ENCODE data around the gene ARSA. TPM values are rescaled to one million over a fixed set of nuclear protein-coding genes. Genes with fewer than 3 reads are reported as not detected.

Gene ARSA
- polyA plus RNA-seq, 4 donors, result 14.1 to 21.0 (median 16.6) TPM

DNA sequence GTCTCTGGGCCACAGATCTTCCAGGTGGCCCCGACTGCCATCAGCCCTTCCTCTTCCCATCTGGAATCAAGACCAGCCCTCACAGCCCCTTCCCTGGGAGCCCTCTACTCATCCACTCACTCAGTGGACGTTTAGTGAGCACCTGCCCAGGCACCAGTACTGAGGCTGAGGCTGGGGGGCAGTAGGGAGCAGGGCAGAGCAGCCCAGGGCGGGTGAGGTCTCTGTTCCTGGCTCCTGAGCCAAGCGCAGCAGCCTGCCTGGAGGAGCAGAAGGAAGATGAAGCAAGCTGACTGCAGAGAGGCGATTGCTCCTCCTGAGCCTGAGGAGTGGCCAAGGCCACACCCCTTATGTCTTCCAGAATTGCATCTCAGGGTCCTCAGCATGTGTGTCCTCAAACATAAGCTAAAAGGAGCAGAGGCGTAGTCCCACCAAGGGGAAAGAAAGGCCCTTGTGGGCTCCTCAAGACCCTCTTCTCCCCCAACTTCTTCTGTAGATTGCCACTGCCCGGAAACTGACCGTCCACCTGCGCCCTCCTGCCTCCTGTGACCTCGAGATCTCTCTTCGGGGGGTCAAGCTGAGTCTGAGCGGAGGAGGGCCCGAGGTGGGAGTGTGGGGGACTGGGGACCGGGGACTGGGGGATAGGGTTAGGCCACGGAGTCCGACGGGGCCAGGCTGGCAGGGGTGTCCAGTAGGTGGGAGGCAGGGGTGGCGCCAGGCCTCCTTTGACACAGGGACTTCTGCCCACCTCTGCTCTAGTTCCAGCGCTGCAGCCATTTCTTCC, 21.6 kb downstream of the ARSA start:
- DNase-seq (ENCODE audit: low read depth in 4 of 4, low spot score in 3 of 4), result no peak

DNA sequence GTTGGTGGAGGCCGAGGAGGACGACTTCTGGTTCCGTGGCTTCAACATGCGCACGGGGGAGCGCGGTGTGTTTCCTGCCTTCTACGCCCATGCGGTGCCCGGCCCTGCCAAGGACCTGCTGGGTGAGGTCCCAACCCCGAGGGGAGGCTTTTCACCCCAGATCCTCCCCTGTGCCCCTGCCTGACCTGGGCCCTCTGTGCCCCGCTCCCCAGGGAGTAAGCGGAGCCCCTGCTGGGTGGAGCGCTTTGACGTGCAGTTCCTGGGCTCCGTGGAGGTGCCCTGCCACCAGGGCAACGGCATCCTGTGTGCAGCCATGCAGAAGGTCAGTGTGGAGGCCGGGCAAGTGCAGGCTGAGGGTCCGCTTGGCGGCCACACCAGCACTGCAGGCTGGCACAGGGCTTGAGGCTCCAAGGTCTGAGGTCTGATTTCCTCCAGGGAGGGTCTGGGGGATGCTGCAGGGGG, 22.3 kb downstream of the ARSA start:
- no peak for DNase-seq (ENCODE audit: low read depth in 4 of 4, low spot score in 3 of 4)

DNA sequence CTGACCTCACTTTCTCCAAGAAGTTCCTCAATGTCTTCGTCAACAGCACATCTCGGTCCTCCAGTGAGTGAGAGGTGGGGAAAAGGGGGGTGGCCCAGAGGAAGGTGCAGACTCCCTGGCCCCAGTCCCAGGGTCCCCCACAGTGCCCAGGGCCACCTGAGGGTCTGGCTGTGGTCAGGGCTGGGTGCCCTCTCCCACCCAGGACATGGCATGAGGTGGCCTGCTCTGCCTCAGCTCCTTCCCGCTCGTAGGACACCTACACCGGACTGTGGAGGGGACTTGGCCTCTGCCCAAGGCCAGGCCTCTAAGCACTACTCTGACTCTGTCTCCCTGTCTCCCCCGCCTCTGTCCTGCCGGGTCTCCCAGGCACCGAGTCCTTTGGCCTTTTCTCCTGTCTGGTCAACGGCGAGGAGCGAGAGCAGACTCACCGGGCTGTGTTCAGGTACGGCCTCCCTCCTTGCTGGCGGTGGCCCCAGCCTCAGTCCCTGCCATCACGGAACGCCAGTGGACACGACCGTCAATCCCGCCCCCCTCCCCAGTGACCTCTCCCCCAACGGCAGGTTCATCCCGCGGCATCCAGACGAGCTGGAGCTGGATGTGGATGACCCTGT, 22.8 kb downstream of the ARSA start:
- no peak for DNase-seq (ENCODE audit: low read depth in 4 of 4, low spot score in 3 of 4)

DNA sequence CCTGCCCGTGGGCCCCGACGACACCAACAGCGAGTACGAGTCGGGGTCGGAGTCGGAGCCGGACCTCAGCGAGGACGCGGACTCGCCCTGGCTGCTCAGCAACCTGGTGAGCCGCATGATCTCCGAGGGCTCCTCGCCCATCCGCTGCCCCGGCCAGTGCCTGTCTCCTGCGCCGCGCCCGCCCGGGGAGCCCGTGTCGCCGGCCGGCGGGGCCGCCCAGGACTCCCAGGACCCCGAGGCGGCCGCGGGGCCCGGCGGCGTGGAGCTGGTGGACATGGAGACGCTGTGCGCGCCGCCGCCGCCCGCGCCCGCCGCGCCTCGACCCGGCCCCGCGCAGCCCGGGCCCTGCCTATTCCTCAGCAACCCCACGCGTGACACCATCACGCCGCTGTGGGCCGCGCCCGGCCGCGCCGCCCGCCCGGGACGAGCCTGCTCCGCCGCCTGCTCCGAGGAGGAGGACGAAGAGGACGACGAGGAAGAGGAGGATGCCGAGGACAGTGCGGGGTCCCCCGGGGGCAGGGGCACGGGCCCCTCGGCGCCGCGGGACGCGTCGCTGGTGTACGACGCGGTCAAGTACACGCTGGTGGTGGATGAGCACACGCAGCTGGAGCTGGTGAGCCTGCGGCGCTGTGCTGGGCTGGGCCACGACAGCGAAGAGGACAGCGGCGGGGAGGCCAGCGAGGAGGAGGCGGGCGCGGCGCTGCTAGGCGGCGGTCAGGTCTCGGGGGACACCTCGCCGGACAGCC, 23.5 kb downstream of the ARSA start:
- DNase-seq (ENCODE audit: low read depth in 4 of 4, low spot score in 3 of 4), result no peak

DNA sequence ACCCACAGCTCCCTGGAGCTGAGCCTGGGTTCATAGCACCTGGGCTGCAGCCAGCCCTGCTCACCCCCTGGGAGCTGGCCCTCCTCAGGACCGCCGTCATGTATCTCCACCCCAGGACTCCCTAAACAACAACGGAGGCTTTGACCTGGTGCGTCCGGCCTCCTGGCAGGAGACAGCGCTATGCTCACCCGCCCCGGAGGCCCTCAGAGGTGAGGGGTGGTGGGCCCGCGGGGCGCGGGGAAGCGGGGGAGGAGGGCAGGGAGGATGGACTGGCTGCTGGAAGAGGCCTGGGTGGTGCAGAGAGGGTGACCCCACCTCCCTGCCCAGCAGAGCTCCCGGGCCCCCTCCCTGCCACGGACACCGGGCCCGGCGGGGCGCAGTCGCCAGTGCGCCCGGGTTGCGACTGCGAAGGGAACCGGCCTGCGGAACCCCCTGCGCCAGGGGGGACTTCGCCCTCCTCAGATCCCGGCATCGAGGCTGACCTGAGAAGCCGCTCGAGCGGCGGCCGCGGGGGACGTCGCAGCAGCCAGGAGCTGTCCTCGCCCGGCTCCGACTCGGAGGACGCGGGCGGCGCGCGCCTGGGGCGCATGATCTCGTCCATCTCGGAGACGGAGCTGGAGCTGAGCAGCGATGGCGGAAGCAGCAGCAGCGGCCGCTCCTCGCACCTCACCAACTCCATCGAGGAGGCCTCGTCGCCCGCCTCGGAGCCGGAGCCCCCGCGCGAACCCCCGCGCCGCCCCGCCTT, 24.3 kb downstream of the ARSA start:
- DNase-seq (ENCODE audit: low read depth in 4 of 4, low spot score in 3 of 4), result no peak

DNA sequence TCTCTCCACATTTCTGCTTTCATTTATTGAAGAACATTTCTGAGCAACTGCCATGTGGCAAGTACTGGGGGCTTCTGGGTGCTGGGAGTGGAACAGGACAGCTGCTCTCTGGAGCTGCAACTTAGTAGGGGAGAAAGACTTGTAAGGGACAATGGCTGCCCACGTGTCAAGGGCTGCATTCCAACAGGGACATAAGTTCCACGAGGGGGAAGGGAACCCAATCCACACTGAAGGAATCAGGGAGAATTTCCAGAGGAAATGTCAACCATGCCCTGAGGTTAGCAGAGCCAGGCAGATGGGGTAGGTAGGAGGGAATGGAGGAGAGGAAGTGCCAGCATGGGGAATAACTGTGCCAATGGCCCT, 25.6 kb downstream of the ARSA start:
- DNase-seq (ENCODE audit: low read depth in 4 of 4, low spot score in 3 of 4), result no peak

DNA sequence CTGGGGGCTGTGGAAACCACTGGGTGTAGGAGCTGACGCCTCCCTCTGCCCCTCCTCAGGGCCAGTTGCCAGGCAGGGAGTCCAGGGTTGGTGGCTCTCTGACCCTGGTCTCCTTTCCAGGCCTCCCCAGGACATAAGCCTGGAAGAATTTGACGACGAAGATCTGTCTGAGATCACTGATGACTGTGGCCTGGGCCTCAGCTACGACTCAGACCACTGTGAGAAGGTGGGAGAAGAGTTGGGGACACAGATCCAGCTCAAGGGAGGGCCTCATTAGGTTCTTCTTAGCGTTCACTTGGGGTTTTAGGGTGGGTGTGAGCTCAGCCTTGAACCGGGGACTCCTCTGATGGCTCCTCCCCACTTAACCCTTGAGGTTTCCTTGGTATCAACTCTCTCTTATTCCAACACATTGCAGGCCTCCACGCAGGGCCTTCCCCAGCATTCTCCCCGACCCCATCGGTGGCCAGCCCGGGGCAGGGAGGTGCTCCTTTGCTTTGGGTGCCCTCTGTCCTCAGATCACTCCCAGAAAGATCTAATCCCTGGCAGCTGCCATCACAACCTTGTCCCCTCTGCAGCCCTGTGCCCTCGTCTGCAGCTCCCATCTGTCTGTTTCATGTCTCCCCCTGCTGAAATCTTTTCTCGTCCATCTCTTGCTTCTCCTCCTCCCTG, 26.1 kb downstream of the ARSA start:
- no peak for DNase-seq (ENCODE audit: low read depth in 4 of 4, low spot score in 3 of 4)

DNA sequence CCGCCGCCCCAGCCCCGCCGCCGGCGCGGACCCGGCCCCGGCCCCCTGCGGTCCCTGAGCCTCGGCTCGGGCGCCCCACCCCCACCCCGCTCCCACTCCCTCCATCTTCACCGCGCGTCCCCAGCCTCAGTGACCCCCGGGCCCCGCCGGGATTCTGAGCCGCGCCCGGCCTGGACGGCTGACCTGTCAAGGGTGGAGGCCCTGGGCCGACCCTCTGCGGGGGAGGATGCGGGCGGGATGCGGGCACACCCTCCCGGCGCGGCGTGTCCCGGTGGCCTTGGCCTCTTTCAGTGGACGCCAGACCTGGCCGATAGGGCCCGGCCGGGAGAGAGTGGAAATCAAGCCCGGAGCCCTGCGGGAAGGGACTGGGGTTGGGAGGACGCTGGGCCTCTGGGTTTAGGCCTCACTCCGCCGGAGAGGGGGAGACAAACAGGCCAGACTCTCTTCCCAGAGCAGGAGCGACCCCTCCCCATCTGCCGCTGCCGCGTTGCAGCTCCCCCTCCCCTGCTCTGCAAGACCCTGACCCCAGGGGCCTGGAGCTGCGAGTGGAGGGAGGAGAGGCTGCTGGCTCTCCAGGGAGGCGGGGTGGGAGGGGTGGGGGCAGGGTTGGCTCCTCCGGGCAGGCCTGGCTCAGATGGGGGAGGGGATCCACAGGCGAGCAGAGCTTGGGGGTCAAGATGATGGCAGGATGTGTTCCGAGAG, 26.8 kb downstream of the ARSA start:
- no peak for DNase-seq (ENCODE audit: low read depth in 4 of 4, low spot score in 3 of 4)

DNA sequence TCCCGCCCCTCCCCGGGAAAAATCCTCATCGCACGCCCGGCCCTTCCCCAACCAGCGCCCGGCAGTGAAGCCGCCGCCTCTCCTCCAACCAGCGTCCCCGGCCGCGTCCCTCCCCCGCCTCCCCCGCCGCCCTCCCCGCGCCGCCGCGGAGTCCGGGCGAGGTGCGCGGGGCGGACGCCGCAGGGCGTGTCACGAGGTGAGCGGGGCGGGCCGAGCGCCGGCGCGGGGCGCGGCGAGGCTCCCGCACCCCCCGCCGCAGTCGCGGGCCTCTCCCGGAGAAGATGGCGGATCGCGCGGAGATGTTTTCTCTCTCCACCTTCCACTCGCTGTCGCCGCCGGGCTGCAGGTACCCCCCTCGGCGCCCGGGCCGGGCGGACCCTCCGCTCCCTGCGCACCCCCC, 27.4 kb downstream of the ARSA start, which contains the start of gene MAPK8IP2:
MAPK8IP2 (plus strand) TSS at position 256 of the 400 bp plus-strand sequence; CDS start at position 282, 26 bp downstream.
- no peak for DNase-seq (ENCODE audit: low read depth in 4 of 4, low spot score in 3 of 4)

DNA sequence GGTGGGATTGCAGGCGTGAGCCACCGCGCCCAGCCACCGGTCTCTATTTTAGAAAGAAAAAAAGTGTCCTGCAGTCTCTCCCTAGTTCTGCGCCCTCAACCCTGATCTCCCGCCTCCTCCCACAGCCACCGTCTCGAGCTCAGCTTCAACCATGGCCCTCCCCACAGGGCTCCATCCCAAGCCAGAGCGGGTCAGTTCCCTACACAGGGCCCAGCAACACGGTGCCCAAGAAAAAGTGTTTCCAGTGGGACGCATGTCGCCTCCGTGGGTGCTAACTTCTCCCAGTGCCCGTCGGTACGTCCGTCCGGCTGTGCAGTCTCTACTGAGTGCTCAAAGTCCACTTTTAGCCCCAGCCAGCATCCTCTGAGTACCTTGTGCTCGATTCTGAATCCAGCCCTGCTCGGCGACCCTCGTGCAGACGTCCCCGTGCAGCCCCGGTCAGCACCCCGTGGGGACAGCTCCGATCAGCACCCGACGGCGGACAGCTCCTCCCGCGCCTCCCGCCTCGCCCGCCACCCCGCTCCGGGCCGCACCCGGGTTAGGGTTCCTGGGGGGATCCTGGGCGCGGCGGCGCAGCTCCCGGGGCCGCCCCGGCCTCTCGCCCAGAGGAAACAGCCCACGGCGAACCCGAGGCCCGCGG, 28.0 kb downstream of the ARSA start:
- DNase-seq (ENCODE audit: low read depth in 4 of 4, low spot score in 3 of 4), result peak in 1 of 4 donors; percentile 36

DNA sequence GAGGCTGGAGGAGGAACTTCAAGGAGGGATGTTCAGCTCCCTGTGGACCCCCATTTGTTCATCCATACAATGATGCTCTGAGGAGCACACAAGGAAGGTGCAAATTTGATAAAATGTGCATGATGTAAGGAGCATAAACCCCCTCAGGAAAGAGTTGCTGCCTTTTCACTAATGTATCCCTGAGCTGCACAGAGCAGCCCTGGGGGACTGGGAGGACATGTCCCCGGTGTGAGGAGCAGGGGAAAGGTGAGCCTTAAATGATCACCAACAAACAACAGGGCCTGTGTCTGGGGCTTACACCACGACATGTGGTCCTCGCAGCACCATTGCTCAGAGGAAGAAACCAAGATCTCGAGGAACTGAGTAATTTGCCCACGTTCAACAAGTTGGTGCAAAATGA, 30.9 kb downstream of the ARSA start:
- no peak for DNase-seq (ENCODE audit: low read depth in 4 of 4, low spot score in 3 of 4)

DNA sequence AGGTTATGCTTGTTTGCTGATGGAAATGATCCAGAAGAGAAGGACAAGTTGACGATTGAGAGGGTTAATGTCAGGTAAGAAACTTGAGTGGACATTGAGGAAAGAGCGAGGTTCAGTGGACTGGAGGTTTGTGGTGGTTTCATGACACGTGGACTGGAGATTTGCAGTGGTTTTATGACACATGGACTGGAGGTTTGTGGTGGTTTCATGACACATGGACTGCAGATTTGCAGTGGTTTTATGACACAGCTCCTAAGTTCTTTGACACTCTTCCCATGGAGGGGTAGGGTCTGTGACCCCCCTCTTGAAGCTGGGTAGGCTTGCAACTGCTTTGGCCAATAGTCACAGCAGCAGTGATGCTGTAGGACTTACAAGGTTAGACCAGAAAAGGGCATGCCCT, 32.8 kb downstream of the ARSA start:
- no peak for DNase-seq (ENCODE audit: low read depth in 4 of 4, low spot score in 3 of 4)

DNA sequence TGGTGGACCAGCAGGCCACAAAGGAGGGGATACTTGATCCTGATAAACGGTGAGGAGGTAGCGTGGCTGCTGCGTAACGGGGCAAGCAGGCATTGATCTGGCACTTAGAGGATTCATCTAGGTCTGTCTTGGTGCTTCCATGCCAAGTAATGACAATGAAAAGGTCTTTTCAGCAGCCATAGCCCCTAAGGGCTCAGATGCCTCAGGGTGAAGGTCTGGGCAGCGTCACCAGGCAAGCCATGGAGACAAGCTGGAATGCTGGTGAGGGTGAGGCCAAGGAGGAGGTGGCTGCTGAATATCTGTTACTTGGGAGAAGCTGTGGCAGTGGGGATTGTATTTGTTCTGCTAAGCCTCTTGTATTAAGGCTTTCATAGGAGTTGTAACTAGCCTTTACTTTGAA, 40.5 kb downstream of the ARSA start:
- DNase-seq (ENCODE audit: low read depth in 4 of 4, low spot score in 3 of 4), result no peak

DNA sequence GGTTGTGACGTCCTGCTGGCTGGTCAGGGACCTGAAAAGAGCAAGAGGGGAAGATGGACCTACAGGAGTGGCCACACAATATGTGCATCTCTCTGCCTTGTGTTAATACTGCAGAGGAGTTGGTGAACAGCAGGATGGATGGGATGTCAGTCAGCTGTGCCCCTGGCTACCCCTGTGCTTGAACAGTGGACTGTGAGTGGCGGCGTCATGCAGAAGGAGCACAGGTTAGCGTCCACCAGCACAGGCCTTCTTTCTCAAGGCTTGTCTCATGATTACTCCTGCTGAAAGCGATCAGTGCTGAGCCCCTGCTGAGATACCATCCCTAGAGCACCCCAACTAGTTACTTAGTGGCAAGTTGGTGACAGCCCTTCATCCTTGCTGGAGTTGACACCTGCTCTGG, 41.5 kb downstream of the ARSA start:
- DNase-seq (ENCODE audit: low read depth in 4 of 4, low spot score in 3 of 4), result no peak

DNA sequence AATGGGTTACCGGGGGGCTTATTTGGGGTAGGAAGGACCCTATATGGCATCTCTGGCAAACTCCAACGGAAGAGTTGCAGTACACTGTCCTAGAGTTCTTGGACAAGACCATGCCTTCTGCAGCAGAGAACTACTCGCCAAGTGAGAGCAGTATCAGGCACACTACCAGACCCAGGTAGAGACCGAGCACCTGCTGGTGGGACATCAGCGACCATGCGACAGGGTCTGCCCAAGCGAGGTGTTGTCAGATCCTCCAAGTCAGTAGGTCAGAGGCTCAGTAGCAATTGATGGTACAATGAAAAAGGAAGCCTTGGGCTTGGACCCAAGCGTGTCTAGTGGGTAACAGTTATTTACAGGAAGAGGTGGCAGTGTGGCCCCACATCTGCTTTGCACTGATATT, 42.2 kb downstream of the ARSA start:
- no peak for DNase-seq (ENCODE audit: low read depth in 4 of 4, low spot score in 3 of 4)

DNA sequence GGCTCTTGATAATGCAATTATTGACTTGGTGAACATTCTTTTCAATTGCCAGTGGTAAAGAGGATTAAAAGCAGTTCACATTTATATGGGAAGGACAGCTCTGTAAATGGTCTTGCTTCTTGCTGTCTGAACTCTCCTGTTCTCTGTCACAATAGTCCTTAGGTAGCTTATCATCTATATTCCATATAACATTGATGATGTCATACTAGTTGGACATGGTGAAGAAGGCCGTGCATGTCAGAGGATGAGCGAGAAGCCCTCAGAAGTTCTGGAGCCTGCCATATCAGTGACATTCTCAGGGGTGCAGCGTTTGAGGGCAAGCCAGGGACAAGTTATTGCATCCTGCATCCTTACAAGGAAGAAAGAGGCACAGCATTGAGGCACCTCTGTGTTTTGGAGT, 42.7 kb downstream of the ARSA start:
- no peak for DNase-seq (ENCODE audit: low read depth in 4 of 4, low spot score in 3 of 4)

DNA sequence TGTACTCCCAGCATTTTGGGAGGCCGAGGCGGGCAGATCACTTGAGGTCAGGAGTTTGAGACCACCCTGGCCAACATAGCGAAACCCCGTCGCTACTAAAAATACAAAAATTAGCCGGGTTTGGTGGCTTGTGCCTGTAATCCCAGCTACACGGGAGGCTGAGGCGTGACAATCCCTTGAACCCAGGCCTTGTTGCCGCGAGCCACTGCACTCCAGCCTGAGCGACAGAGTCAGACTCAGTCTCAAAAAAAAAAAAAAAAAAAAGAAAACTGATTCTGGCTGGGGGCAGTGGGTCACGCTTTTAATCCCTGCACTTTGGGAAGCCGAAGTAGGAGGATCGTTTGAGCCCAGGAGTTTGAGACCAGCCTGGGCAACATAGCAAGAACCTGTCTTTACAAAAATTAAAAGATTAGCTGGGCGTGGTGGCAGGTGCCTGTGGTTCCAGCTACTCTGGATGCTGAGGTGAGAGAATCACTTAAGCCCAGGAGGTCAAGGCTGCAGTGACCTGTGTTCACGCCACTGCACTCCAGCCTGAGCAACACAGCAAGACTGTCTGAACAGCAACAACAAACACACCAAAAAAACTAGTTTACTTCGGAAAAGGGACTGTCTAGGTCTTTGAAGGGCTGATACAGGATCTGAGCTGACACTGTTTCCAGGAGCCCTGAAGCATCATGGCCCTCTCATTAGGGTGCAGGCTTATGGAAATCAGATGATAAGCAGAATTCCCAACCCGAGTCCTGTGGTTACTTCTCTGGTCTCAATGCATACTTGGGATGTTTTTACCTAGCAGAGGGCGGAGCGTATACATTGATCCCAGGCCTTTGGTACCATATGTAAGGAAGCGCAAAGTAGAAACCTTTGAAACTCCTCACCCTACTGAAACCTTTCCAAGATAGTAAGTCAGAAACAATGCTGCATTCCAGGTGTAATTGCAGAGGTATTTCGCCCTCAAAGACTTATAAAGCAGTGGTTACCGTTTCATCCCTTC, 43.6 kb downstream of the ARSA start:
- no peak for DNase-seq (ENCODE audit: low read depth in 4 of 4, low spot score in 3 of 4)

DNA sequence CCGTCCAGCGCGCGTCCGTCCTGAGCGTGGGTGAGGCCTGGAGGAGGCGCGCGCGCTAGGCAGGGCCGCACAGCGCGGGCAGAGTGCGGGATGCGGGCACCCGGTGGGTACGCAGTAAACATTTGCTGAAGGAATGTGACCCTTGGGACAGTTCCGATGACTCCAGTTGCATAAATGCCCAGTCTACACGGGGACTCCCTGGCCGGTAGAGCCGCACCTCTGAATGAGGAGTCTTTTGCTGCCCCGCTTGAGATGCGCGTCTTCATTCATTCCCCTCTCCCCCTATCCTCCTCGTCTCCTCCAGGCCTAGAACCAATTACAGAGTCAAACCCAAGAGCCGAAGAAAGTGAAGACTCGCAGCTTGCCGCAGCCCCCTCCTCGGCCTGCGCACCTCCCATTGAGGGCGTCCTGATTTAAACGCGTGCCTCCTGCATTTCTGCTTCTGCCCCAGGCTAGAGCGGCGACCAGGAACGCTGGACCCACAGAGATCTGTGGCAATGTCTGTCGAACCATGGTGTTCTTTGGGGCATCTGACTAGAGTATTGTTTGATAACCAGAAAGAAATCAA, 44.6 kb downstream of the ARSA start:
- DNase-seq (ENCODE audit: low read depth in 4 of 4, low spot score in 3 of 4), result no peak

All from right renal pelvis (tissue), 4 donors.